Ishikawa (cell line): ENCODE results near the gene STAG1.

Experiments used
- CEBPB ChIP-seq: IDR thresholded peaks from 2 replicates; pipeline ENCODE4 v1.6.1; 2012
- EP300 ChIP-seq: IDR thresholded peaks from 2 replicates; pipeline ENCODE4 v1.6.1; 2012; ENCODE audit warnings: borderline replicate concordance
- RAD21 ChIP-seq: IDR thresholded peaks from 2 replicates; pipeline ENCODE4 v1.6.1; 2012; ENCODE audit warnings: low read depth
- TEAD4 ChIP-seq: IDR thresholded peaks from 2 replicates; pipeline ENCODE4 v1.6.1; 2012
- YY1 ChIP-seq: IDR thresholded peaks from 2 replicates; pipeline ENCODE4 v1.6.1; 2012; ENCODE audit warnings: low read depth
- TF ChIP-seq, protein P1 (sequence below): IDR thresholded peaks from 2 replicates; pipeline ENCODE4 v1.6.1; 2012
- TF ChIP-seq, protein P2 (sequence below): IDR thresholded peaks from 2 replicates; pipeline ENCODE4 v1.6.1; 2012

DNA sequence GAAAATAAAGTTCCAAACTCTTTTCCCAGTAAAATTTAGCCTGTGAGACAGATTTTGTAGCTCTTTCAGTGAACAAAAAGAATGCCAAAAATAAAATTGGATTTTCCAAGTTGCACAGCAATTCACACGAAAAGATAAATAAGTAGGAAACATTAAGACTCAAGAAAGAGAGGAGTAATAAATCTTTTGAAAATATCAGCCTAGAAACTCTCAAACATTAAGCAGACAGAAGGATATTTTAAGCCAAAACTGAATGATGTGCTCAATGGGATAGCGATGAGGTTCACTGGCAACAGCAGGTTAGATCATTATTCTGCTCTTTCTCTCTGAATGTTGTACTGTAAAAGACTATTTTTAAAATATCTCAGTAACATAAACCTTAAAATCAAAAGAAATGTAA lies 115.0 kb downstream of the STAG1 start:
- TF ChIP-seq, protein P1, sequence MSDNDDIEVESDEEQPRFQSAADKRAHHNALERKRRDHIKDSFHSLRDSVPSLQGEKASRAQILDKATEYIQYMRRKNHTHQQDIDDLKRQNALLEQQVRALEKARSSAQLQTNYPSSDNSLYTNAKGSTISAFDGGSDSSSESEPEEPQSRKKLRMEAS = no peak
- no peak for TF ChIP-seq RAD21
- no peak for TF ChIP-seq TEAD4
- no peak for TF ChIP-seq EP300
- TF ChIP-seq YY1 = no peak
- TF ChIP-seq, protein P2, sequence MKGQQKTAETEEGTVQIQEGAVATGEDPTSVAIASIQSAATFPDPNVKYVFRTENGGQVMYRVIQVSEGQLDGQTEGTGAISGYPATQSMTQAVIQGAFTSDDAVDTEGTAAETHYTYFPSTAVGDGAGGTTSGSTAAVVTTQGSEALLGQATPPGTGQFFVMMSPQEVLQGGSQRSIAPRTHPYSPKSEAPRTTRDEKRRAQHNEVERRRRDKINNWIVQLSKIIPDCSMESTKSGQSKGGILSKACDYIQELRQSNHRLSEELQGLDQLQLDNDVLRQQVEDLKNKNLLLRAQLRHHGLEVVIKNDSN = no peak
- no peak for TF ChIP-seq CEBPB
